PC-9 (cell line): ENCODE measurements around the gene TSPAN14. TPM values are rescaled to one million over a fixed set of nuclear protein-coding genes. Genes with fewer than 3 reads are reported as not detected.

Experiments used
- BruUV-seq: library from RNA; stranded (reverse); fragments of 400-500 nt; replicated peaks from 2 replicates; lab custom pipeline; 2021; lab: Mats Ljungman, UMichigan
- CTCF ChIA-PET: fragments of 300-600 bp; sonication (Branson Sonifier 250); formaldehyde crosslinking; loops from one replicate; lab custom pipeline; 2022; ENCODE audit warnings: antibody characterized with exemption; lab: Charles Lee
- POLR2A ChIA-PET: fragments of 300-600 bp; sonication (Branson Sonifier 250); formaldehyde crosslinking; loops from one replicate; lab custom pipeline; 2022; ENCODE audit warnings: antibody characterized with exemption; ENCODE audit not compliant: unreplicated experiment; lab: Charles Lee
- DNase-seq, 2 experiments: peaks; one replicate each; pipeline versions ENCODE4 v3.0.0 to v3.0.0-alpha.2; 2015 to 2022; ENCODE audit warnings: mixed read lengths in 1 of 2
- H2AFZ ChIP-seq: fragments of 200-600 bp; sonication (generic); 2 replicates; pipeline ENCODE4 v1.8.1; 2017; ENCODE audit warnings: antibody characterized with exemption
- H3F3A ChIP-seq: fragments of 200-600 bp; sonication (generic); 2 replicates; pipeline ENCODE4 v1.8.1; 2017; ENCODE audit warnings: antibody characterized with exemption, mild to moderate bottlenecking, low read depth; ENCODE audit not compliant: insufficient read depth
- H3K27ac ChIP-seq: fragments of 200-600 bp; sonication (generic); 2 replicates; pipeline ENCODE4 v1.6.1; 2016; ENCODE audit warnings: mixed run types
- H3K27me3 ChIP-seq: fragments of 200-600 bp; sonication (generic); 2 replicates; pipeline ENCODE4 v1.6.1; 2016; ENCODE audit warnings: low read depth, mixed run types; ENCODE audit not compliant: insufficient read depth
- H3K36me3 ChIP-seq: fragments of 200-600 bp; sonication (generic); 2 replicates; pipeline ENCODE4 v1.6.1; 2016; ENCODE audit warnings: low read depth, mixed run types
- H3K4me1 ChIP-seq: fragments of 200-600 bp; sonication (generic); replicated peaks from 2 replicates; pipeline ENCODE4 v1.6.1; 2016; ENCODE audit warnings: mixed run types; ENCODE audit not compliant: insufficient read depth
- H3K4me2 ChIP-seq: fragments of 200-600 bp; sonication (generic); 2 replicates; pipeline ENCODE4 v1.6.1; 2017; ENCODE audit warnings: mixed run types
- H3K4me3 ChIP-seq: fragments of 200-600 bp; sonication (generic); 2 replicates; pipeline ENCODE4 v1.6.1; 2016; ENCODE audit warnings: mixed run types
- H3K79me2 ChIP-seq: fragments of 200-600 bp; sonication (generic); 2 replicates; pipeline ENCODE4 v1.6.1; 2017; ENCODE audit warnings: low read depth, mixed run types
- H3K9me2 ChIP-seq: fragments of 200-600 bp; sonication (generic); 2 replicates; pipeline ENCODE4 v1.8.1; 2017; ENCODE audit warnings: mild to moderate bottlenecking; ENCODE audit not compliant: insufficient read depth
- H3K9me3 ChIP-seq: fragments of 200-600 bp; sonication (generic); 2 replicates; pipeline ENCODE4 v1.8.1; 2016; ENCODE audit warnings: low read depth; ENCODE audit not compliant: insufficient read depth
- H4K20me1 ChIP-seq: fragments of 200-600 bp; sonication (generic); 2 replicates; pipeline ENCODE4 v1.8.1; 2017; ENCODE audit not compliant: insufficient read depth
- CTCF ChIP-seq: fragments of 200-600 bp; sonication (generic); conservative IDR thresholded peaks from 2 replicates; pipeline ENCODE4 v1.6.1; 2017; ENCODE audit warnings: mixed run types, antibody characterized with exemption, mild to moderate bottlenecking, moderate library complexity
- EZH2 ChIP-seq: fragments of 200-600 bp; sonication (generic); IDR thresholded peaks from 2 replicates; pipeline ENCODE4 v1.8.0; 2017; ENCODE audit warnings: antibody characterized with exemption, low read depth
- intact Hi-C: fragments of 100-400 bp; cut with micrococcal nuclease; formaldehyde crosslinking; loops from one replicate; pipeline ENCODE4 v1.10.0; 2022; ENCODE audit not compliant: unreplicated experiment
- total RNA-seq: library from RNA; stranded (reverse); gene quantifications from 2 replicates; pipeline ENCODE4 v1.2.3, GENCODE V29; 2021

TSPAN14 gene
- total RNA-seq, 1 experiment from 2014 or later: 135 TPM

DNA sequence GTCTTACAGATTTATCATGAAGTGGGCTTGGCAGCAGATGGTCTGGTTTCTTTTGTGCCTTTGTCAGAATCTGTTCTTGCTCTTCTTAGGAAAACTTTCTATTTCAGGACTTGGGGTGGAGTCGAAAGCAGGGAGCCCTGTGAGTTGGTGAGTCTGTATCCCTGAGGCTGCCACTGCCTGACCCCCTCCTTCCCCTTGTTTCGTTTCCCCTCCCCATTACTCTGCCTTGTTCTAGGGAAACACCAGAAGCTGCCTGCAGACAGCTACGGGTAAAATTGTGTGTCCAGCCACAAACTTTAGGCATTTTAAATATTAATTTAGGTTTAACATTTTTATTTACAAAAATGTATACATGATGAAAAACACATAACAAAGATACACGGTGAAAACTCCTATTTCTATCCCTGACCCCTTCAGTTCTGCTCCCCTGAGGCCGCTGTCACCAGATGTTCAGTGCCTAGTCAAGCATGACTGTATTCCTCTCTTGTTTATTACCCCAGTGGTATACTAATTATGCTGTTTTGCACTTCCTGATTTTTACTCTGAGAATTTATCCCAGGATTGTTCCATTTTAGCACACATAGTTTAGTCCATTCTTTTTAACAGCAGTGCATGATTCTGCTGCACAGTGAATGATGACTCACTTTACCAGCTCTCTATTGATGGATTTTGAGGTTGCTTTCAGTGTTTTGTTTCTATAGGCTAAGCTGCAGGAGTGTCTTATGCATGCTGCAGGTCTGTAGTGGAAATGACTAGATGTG lies 9.1 kb downstream of the TSPAN14 start:
- CTCF ChIA-PET: interaction anchor here (0.6 to 1.4 kb wide), 4 partner anchors 33 to 42 kb away, joined by 3 to 4 read pairs (median 4); no protein-coding TSS in a partner anchor
- TF ChIP-seq CTCF (no peak), EZH2 (no peak)
- no peaks in the 10 kb centered on the region for H3K9me3 ChIP-seq
- H3F3A ChIP-seq: peaks cover 59% of the 10 kb centered on the region
- peaks cover 98% of the 10 kb centered on the region for H3K79me2 ChIP-seq
- H3K36me3 ChIP-seq: peaks cover 20% of the 10 kb centered on the region
- BruUV-seq: no TSS peak
- H3K27ac ChIP-seq: peak overlapping the region; percentile 31; the same call in 1 of the 2 replicates
- peaks cover 48% of the 10 kb centered on the region for H4K20me1 ChIP-seq
- H3K4me3 ChIP-seq: no peak overlapping the region
- intact Hi-C loops: loop anchor here (10.0 kb wide), 1 partner anchor 258 kb away; the partner anchor contains the start of gene ANXA11
- no peak overlapping the region for H2AFZ ChIP-seq
- peaks cover 98% of the 10 kb centered on the region for H3K4me1 ChIP-seq
- POLR2A ChIA-PET: interaction anchor here (0.9 to 1.2 kb wide), 2 partner anchors 8 to 43 kb away, joined by 3 read pairs; no protein-coding TSS in a partner anchor
- peak overlapping the region; percentile 95 for H3K4me2 ChIP-seq
- H3K27me3 ChIP-seq: no peaks in the 10 kb centered on the region
- no peaks in the 10 kb centered on the region for H3K9me2 ChIP-seq
- DNase-seq: no peak

DNA sequence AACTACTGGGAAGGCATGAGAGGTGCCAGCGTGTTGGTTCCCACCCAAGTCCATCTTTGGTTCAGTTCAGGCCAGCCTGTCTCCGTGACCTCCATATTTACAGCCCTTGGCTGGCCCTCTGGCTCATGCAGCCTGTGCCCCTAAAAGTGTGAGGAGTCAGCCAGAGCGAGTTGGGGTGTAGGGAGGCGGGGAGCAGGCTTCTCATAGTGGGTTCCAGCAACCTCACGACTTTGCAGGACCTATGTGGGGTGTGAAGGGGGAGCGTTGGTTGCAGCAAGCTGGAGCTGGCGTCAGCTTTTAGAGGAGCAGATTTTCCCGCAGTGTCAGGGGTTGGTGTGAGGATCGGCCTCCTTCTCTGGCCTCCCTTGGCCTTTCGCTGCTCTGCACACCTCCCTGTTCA lies 9.8 kb downstream of the TSPAN14 start:
- H3K4me3 ChIP-seq: no peak overlapping the region
- no peaks in the 10 kb centered on the region for H3K9me2 ChIP-seq
- peaks cover 24% of the 10 kb centered on the region for H3K36me3 ChIP-seq
- ChIA-PET CTCF (interaction anchor here (0.7 to 1.0 kb wide), 2 partner anchors 37 to 42 kb away, joined by 3 to 4 read pairs; no protein-coding TSS in a partner anchor), POLR2A (interaction anchor here (0.6 kb wide), 1 partner anchor 1311 kb away, joined by 4 read pairs; no protein-coding TSS in a partner anchor)
- H3K27ac ChIP-seq: peak overlapping the region; percentile 91; the same call in 1 of the 2 replicates
- no peaks in the 10 kb centered on the region for H3K27me3 ChIP-seq
- peak overlapping the region; percentile 95 for H3K4me2 ChIP-seq
- H3F3A ChIP-seq: peaks cover 59% of the 10 kb centered on the region
- DNase-seq: no peak
- peaks cover 98% of the 10 kb centered on the region for H3K4me1 ChIP-seq
- no TSS peak for BruUV-seq
- TF ChIP-seq CTCF: no peak
- TF ChIP-seq EZH2: no peak
- no peak overlapping the region for H2AFZ ChIP-seq
- intact Hi-C loops: loop anchor here (10.0 kb wide), 1 partner anchor 259 kb away; the partner anchor contains the start of gene ANXA11
- H3K79me2 ChIP-seq: peaks cover 98% of the 10 kb centered on the region
- no peaks in the 10 kb centered on the region for H3K9me3 ChIP-seq
- H4K20me1 ChIP-seq: peaks cover 52% of the 10 kb centered on the region

GRCh38 chr10:80464557-80465450 lies 10.7 kb downstream of the TSPAN14 start:
- peaks cover 98% of the 10 kb centered on the region for H3K79me2 ChIP-seq
- no peaks in the 10 kb centered on the region for H3K9me2 ChIP-seq
- BruUV-seq: no TSS peak
- DNase-seq: peak in 1 of 2 experiments; percentile 54
- no peaks in the 10 kb centered on the region for H3K9me3 ChIP-seq
- TF ChIP-seq EZH2 (no peak), CTCF (no peak)
- H3F3A ChIP-seq: peaks cover 59% of the 10 kb centered on the region
- peak overlapping the region; percentile 91 for H3K27ac ChIP-seq
- POLR2A ChIA-PET: interaction anchor here (0.7 kb wide), 1 partner anchor 47 kb away, joined by 9 read pairs; no protein-coding TSS in a partner anchor
- CTCF ChIA-PET: interaction anchor here (0.5 to 0.8 kb wide), 5 partner anchors 8 to 59 kb away, joined by 3 read pairs; no protein-coding TSS in a partner anchor
- peaks cover 98% of the 10 kb centered on the region for H3K4me1 ChIP-seq
- H3K36me3 ChIP-seq: peaks cover 31% of the 10 kb centered on the region
- peaks cover 52% of the 10 kb centered on the region for H4K20me1 ChIP-seq
- intact Hi-C loops: loop anchor here (10.0 kb wide), 1 partner anchor 260 kb away; the partner anchor contains the start of gene ANXA11
- H3K4me2 ChIP-seq: peak overlapping the region; percentile 95
- H2AFZ ChIP-seq: no peak overlapping the region
- no peaks in the 10 kb centered on the region for H3K27me3 ChIP-seq
- H3K4me3 ChIP-seq: no peak overlapping the region
